ENCODE results near the gene ATXN7L1. TPM values are rescaled to one million over a fixed set of nuclear protein-coding genes. Genes with fewer than 3 reads are reported as not detected.

The ATXN7L1 gene
- total RNA-seq, 5 donors from 2014 or later (not counting 1 experiment from before 2014, with no cell fraction given): 42.3 to 54.7 (median 47.4) TPM

DNA sequence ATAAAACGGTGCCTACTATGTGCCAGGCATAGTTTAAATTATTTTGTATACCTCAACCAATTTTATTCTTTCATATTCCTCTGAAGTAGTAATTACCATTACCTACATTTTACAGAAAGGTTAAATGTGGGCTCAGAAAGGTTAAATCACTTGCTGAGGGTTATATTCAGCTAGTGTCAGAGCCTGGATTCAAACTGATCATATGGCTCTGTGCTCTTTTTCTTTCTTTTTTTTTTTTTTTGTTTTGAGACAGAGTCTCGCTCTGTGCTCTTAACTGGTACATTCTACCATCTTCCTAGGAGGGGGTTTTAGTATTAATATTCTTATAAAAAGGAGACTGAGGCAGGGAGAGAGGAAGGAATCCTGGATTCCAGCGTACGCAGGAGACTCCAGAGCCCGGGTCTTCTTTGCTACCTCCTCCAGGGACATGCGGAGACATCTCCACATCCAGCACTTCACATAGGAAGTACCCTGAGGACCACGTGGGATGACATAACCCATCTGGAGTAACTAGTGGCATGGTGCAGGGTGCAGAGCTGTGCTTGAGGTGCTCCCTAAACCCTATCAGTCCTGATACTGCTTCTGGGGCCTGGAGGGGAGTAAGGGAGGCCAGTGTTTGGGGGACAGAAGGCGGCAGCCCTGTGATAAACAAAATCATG is 29.6 kb upstream of the ATXN7L1 start:
- H3K9me3 ChIP-seq: no peaks in the 10 kb centered on the region
- ChIA-PET CTCF (no interaction called here), POLR2A (interaction anchor here (0.7 to 0.8 kb wide), 2 partner anchors 9 to 10 kb away, joined by 3 to 5 read pairs; no protein-coding TSS in a partner anchor)
- no peak for DNase-seq
- Mint-ChIP-seq H3K27ac (no peak overlapping the region), H3K4me3 (no peak overlapping the region), H3K9me3 (peaks cover 2 to 3% (median 2%) of the 10 kb centered on the region in 3 donors), H3K36me3 (peaks cover 19% of the 10 kb centered on the region), H3K4me1 (peaks cover 3 to 22% (median 5%) of the 10 kb centered on the region in 3 donors), H3K27me3 (no peaks in the 10 kb centered on the region)
- peaks cover 0 to 2% of the 10 kb centered on the region in 2 donors for H3K36me3 ChIP-seq (ENCODE audit: control insufficient read depth in 2 of 2, extremely low read depth in 1 of 2, insufficient read depth in 1 of 2, low read length in 1 of 2)
- no peak overlapping the region for H3K4me3 ChIP-seq (ENCODE audit: control insufficient read depth in 1 of 2, extremely low read depth in 1 of 2, low read length in 1 of 2)
- 100% methylated on average over 1 of the region's 8 CpGs for WGBS (ENCODE audit: insufficient coverage)
- no peaks in the 10 kb centered on the region for H3K27me3 ChIP-seq (replicated peaks in 1 of 2; ENCODE audit: control insufficient read depth in 2 of 2, extremely low read depth in 1 of 2, insufficient read depth in 2 of 2, low read length in 1 of 2)
- H3K4me1 ChIP-seq (ENCODE audit: control insufficient read depth in 1 of 2, extremely low read depth in 1 of 2, insufficient read depth in 2 of 2, low read length in 2 of 2): no peaks in the 10 kb centered on the region
- no peak overlapping the region for H3K27ac ChIP-seq (ENCODE audit: low read length)
- no peak for ATAC-seq (replicated peaks in 1 of 4)

- Histone ChIP-seq H3K27ac (ENCODE audit: low read length) (no peak overlapping the region), H3K4me1 (ENCODE audit: control insufficient read depth in 1 of 2, extremely low read depth in 1 of 2, insufficient read depth in 2 of 2, low read length in 2 of 2) (no peaks in the 10 kb centered on the region), H3K9me3 (no peaks in the 10 kb centered on the region), H3K4me3 (ENCODE audit: control insufficient read depth in 1 of 2, extremely low read depth in 1 of 2, low read length in 1 of 2) (no peak overlapping the region), H3K27me3 (replicated peaks in 1 of 2; ENCODE audit: control insufficient read depth in 2 of 2, extremely low read depth in 1 of 2, insufficient read depth in 2 of 2, low read length in 1 of 2) (no peaks in the 10 kb centered on the region), H3K36me3 (ENCODE audit: control insufficient read depth in 2 of 2, extremely low read depth in 1 of 2, insufficient read depth in 1 of 2, low read length in 1 of 2) (no peaks in the 10 kb centered on the region)
- Mint-ChIP-seq H3K4me1 (peaks cover 3 to 22% (median 5%) of the 10 kb centered on the region in 3 donors), H3K27me3 (no peaks in the 10 kb centered on the region), H3K36me3 (peaks cover 16% of the 10 kb centered on the region), H3K4me3 (no peak overlapping the region), H3K9me3 (no peaks in the 10 kb centered on the region), H3K27ac (no peak overlapping the region)
- ATAC-seq (replicated peaks in 1 of 4) (no peak), DNase-seq (no peak)
- POLR2A ChIA-PET: interaction anchor here (0.6 to 0.8 kb wide), 4 partner anchors 9 to 22 kb away, joined by 3 to 5 read pairs (median 3); no protein-coding TSS in a partner anchor
- CTCF ChIA-PET: interaction anchor here in 1 of 2 donors (0.6 kb wide), 1 partner anchor 248 kb away, joined by 4 read pairs; no protein-coding TSS in a partner anchor
- 94% methylated on average over 2 of the region's 11 CpGs for WGBS (ENCODE audit: insufficient coverage)
Measured at GRCh38 chr7:105905209-105905909, 29.0 kb upstream of the ATXN7L1 start.

GRCh38 chr7:105904064-105904463 is 27.7 kb upstream of the ATXN7L1 start:
- Mint-ChIP-seq H3K4me3 (no peak overlapping the region), H3K36me3 (peaks cover 9% of the 10 kb centered on the region), H3K9me3 (no peaks in the 10 kb centered on the region), H3K4me1 (peaks cover 0 to 10% (median 0%) of the 10 kb centered on the region in 3 donors), H3K27me3 (no peaks in the 10 kb centered on the region), H3K27ac (no peak overlapping the region)
- DNase-seq: no peak
- ChIA-PET POLR2A (interaction anchor here in 1 of 2 donors (0.7 kb wide), 1 partner anchor 215 kb away, joined by 6 read pairs; no protein-coding TSS in a partner anchor), CTCF (interaction anchor here in 1 of 2 donors (0.7 kb wide), 1 partner anchor 27 kb away, joined by 3 read pairs; no protein-coding TSS in a partner anchor)
- Histone ChIP-seq H3K4me1 (ENCODE audit: control insufficient read depth in 1 of 2, extremely low read depth in 1 of 2, insufficient read depth in 2 of 2, low read length in 2 of 2) (no peaks in the 10 kb centered on the region), H3K4me3 (ENCODE audit: control insufficient read depth in 1 of 2, extremely low read depth in 1 of 2, low read length in 1 of 2) (no peak overlapping the region), H3K27me3 (replicated peaks in 1 of 2; ENCODE audit: control insufficient read depth in 2 of 2, extremely low read depth in 1 of 2, insufficient read depth in 2 of 2, low read length in 1 of 2) (no peaks in the 10 kb centered on the region), H3K27ac (ENCODE audit: low read length) (no peak overlapping the region), H3K36me3 (ENCODE audit: control insufficient read depth in 2 of 2, extremely low read depth in 1 of 2, insufficient read depth in 1 of 2, low read length in 1 of 2) (no peaks in the 10 kb centered on the region), H3K9me3 (no peaks in the 10 kb centered on the region)
- ATAC-seq (replicated peaks in 1 of 4): no peak
- no CpG with 5 or more reads among the region's 1 CpG for WGBS (ENCODE audit: insufficient coverage)

DNA sequence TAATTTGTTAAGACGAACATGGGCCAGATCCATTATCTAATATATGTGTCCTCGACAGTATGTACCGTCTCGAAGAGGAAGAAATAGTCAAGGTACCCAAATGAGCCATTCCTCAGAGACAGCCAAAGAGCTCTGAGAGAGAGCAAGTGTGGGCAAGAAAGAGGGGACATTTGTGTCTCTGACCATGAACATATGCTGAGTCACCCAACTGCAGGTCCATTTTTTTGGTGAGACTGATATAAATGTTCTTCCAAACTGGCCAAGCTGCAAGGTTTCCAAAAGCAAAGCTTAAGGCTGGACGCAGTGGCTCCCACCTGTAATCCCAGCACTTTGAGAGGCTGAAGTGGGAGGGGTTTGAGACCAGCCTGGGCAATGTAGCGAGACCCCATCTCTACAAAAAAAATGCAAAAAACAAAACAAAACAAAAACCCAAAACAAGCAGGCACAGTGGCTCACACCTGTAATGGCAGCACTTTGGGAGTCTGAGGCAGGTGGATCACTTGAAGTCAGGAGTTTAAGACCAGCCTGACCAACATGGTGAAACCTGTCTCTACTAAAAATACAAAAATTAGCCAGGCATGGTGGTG is 26.0 kb upstream of the ATXN7L1 start:
- ATAC-seq (replicated peaks in 1 of 4) (no peak), DNase-seq (no peak)
- CTCF ChIA-PET: interaction anchor here in 1 of 2 donors (0.6 kb wide), 1 partner anchor 35 kb away, joined by 3 read pairs; no protein-coding TSS in a partner anchor
- Mint-ChIP-seq H3K36me3 (peaks cover 13% of the 10 kb centered on the region), H3K4me3 (no peak overlapping the region), H3K4me1 (peaks cover 8 to 19% (median 13%) of the 10 kb centered on the region in 3 donors), H3K27ac (no peak overlapping the region), H3K27me3 (no peaks in the 10 kb centered on the region), H3K9me3 (no peaks in the 10 kb centered on the region)
- 80% methylated on average over 1 of the region's 6 CpGs for WGBS (ENCODE audit: insufficient coverage)
- POLR2A ChIA-PET: no interaction called here
- Histone ChIP-seq H3K27ac (ENCODE audit: low read length) (no peak overlapping the region), H3K4me1 (ENCODE audit: control insufficient read depth in 1 of 2, extremely low read depth in 1 of 2, insufficient read depth in 2 of 2, low read length in 2 of 2) (peaks cover 0 to 3% of the 10 kb centered on the region in 2 experiments), H3K4me3 (ENCODE audit: control insufficient read depth in 1 of 2, extremely low read depth in 1 of 2, low read length in 1 of 2) (no peak overlapping the region), H3K36me3 (ENCODE audit: control insufficient read depth in 2 of 2, extremely low read depth in 1 of 2, insufficient read depth in 1 of 2, low read length in 1 of 2) (no peaks in the 10 kb centered on the region), H3K9me3 (no peaks in the 10 kb centered on the region), H3K27me3 (replicated peaks in 1 of 2; ENCODE audit: control insufficient read depth in 2 of 2, extremely low read depth in 1 of 2, insufficient read depth in 2 of 2, low read length in 1 of 2) (no peaks in the 10 kb centered on the region)

GRCh38 chr7:105897999-105898398 is 21.6 kb upstream of the ATXN7L1 start:
- POLR2A ChIA-PET: no interaction called here
- H3K27me3 ChIP-seq (replicated peaks in 1 of 2; ENCODE audit: control insufficient read depth in 2 of 2, extremely low read depth in 1 of 2, insufficient read depth in 2 of 2, low read length in 1 of 2): no peaks in the 10 kb centered on the region
- H3K4me1 ChIP-seq (ENCODE audit: control insufficient read depth in 1 of 2, extremely low read depth in 1 of 2, insufficient read depth in 2 of 2, low read length in 2 of 2): peaks cover 5 to 10% of the 10 kb centered on the region in 2 experiments
- H3K27ac ChIP-seq (ENCODE audit: low read length): no peak overlapping the region
- no peak overlapping the region for H3K4me3 Mint-ChIP-seq
- peaks cover 22 to 38% (median 28%) of the 10 kb centered on the region in 3 donors for H3K4me1 Mint-ChIP-seq
- ATAC-seq (replicated peaks in 1 of 4) (no peak), DNase-seq (no peak)
- H3K9me3 Mint-ChIP-seq: no peaks in the 10 kb centered on the region
- CTCF ChIA-PET: interaction anchor here in 1 of 2 donors (0.6 kb wide), 1 partner anchor 250 kb away, joined by 6 read pairs; no protein-coding TSS in a partner anchor
- H3K4me3 ChIP-seq (ENCODE audit: control insufficient read depth in 1 of 2, extremely low read depth in 1 of 2, low read length in 1 of 2): no peak overlapping the region
- H3K36me3 ChIP-seq (ENCODE audit: control insufficient read depth in 2 of 2, extremely low read depth in 1 of 2, insufficient read depth in 1 of 2, low read length in 1 of 2): peaks cover 0 to 2% of the 10 kb centered on the region in 2 donors
- H3K27me3 Mint-ChIP-seq: no peaks in the 10 kb centered on the region
- peaks cover 17% of the 10 kb centered on the region for H3K36me3 Mint-ChIP-seq
- 100% methylated on average over 1 of the region's 3 CpGs for WGBS (ENCODE audit: insufficient coverage)
- no peak overlapping the region for H3K27ac Mint-ChIP-seq
- H3K9me3 ChIP-seq: no peaks in the 10 kb centered on the region

DNA sequence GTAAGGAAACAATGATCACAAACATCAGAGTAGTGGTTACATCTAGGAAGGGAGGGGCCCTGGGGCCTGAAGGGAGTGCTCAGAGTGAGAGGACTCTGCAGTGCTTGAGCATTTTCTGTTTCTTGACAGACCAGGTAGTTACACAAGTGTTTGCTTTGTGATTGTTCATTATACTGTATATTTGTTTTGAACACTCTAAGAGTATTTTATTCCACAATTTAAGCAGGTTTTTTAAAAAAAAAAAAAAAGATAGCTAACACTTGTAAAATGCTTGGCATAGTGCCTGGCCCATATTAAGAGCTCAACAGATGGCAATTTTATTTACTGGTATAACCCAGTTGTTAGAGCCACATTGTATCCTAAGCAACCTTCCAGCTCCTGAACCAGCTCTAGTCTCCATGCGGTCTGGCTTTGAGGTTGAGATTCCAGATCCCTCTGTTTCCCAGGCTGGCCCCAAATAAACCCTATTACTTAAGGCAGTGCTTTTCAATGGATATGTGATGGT is 20.1 kb upstream of the ATXN7L1 start:
- Mint-ChIP-seq H3K4me3 (no peak overlapping the region), H3K9me3 (no peaks in the 10 kb centered on the region), H3K36me3 (peaks cover 25% of the 10 kb centered on the region), H3K4me1 (peaks cover 24 to 38% (median 28%) of the 10 kb centered on the region in 3 donors), H3K27ac (peak overlapping the region in 1 of 2 donors; percentile 12), H3K27me3 (no peaks in the 10 kb centered on the region)
- Histone ChIP-seq H3K4me1 (ENCODE audit: control insufficient read depth in 1 of 2, extremely low read depth in 1 of 2, insufficient read depth in 2 of 2, low read length in 2 of 2) (peaks cover 5 to 10% of the 10 kb centered on the region in 2 experiments), H3K27me3 (replicated peaks in 1 of 2; ENCODE audit: control insufficient read depth in 2 of 2, extremely low read depth in 1 of 2, insufficient read depth in 2 of 2, low read length in 1 of 2) (no peaks in the 10 kb centered on the region), H3K36me3 (ENCODE audit: control insufficient read depth in 2 of 2, extremely low read depth in 1 of 2, insufficient read depth in 1 of 2, low read length in 1 of 2) (peaks cover 0 to 2% of the 10 kb centered on the region in 2 donors), H3K27ac (ENCODE audit: low read length) (no peak overlapping the region), H3K9me3 (no peaks in the 10 kb centered on the region), H3K4me3 (ENCODE audit: control insufficient read depth in 1 of 2, extremely low read depth in 1 of 2, low read length in 1 of 2) (no peak overlapping the region)
- WGBS (ENCODE audit: insufficient coverage): no CpG with 5 or more reads among the region's 1 CpG
- DNase-seq (peak in 9 of 35 experiments; percentile 3 to 32 (median 13)), ATAC-seq (replicated peaks in 1 of 4) (peak; percentile 69 to 87 (median 83))
- ChIA-PET POLR2A (interaction anchor here (0.6 to 0.9 kb wide), 4 partner anchors 9 to 10 kb away, joined by 3 to 5 read pairs (median 3); no protein-coding TSS in a partner anchor), CTCF (interaction anchor here (0.6 to 1.1 kb wide), 4 partner anchors 11 to 73 kb away, joined by 3 to 4 read pairs (median 4); no protein-coding TSS in a partner anchor)

Data from T-cell (primary cell).